Type B pancreatic cell (in vitro differentiated cells): ENCODE data around the gene FBXW7. TPM values are rescaled to one million over a fixed set of nuclear protein-coding genes. Genes with fewer than 3 reads are reported as not detected.

ENCODE experiments used
- DNase-seq: peaks from one replicate; pipeline ENCODE4 v3.0.0; 2021; ENCODE audit warnings: mixed read lengths; ENCODE audit not compliant: unreplicated experiment; ENCODE audit errors: extremely low spot score
- H3K27ac Mint-ChIP-seq: 2 replicates; pipeline ENCODE4 v1.8.0; 2021; ENCODE audit warnings: mild to moderate bottlenecking, mixed read lengths
- H3K27me3 Mint-ChIP-seq: 2 replicates; pipeline ENCODE4 v1.8.0; 2021; ENCODE audit warnings: mixed read lengths
- H3K36me3 Mint-ChIP-seq: 2 replicates; pipeline ENCODE4 v1.8.0; 2021; ENCODE audit warnings: mixed read lengths
- H3K4me1 Mint-ChIP-seq: one replicate; pipeline ENCODE4 v1.8.0; 2021; ENCODE audit warnings: mixed read lengths; ENCODE audit not compliant: unreplicated experiment
- H3K4me3 Mint-ChIP-seq: 2 replicates; pipeline ENCODE4 v1.8.0; 2021; ENCODE audit warnings: mild to moderate bottlenecking, mixed read lengths
- H3K9me3 Mint-ChIP-seq: 2 replicates; pipeline ENCODE4 v1.8.0; 2021; ENCODE audit warnings: mixed read lengths
- CTCF ChIP-seq: fragments of 200-600 bp; sonication (generic); conservative IDR thresholded peaks from 2 replicates; pipeline ENCODE4 v1.5.0; 2021; ENCODE audit warnings: antibody characterized with exemption, mild to moderate bottlenecking
- total RNA-seq: library from RNA; stranded (reverse); gene quantifications from 2 replicates; pipeline ENCODE4 v1.2.1, GENCODE V29; 2021; ENCODE audit warnings: low replicate concordance

The FBXW7 gene
- total RNA-seq, 1 donor from 2014 or later, result 53.0 TPM

GRCh38 chr4:152339576-152339975, 196.3 kb downstream of the FBXW7 start:
- H3K9me3 Mint-ChIP-seq, result no peaks in the 10 kb centered on the region
- H3K36me3 Mint-ChIP-seq, result peaks cover 34% of the 10 kb centered on the region
- TF ChIP-seq CTCF, result no peak
- no peak for DNase-seq
- no peak overlapping the region for H3K27ac Mint-ChIP-seq
- no peak overlapping the region for H3K4me3 Mint-ChIP-seq
- H3K27me3 Mint-ChIP-seq, result no peaks in the 10 kb centered on the region
- no peaks in the 10 kb centered on the region for H3K4me1 Mint-ChIP-seq

GRCh38 chr4:152334931-152335330, 201.0 kb downstream of the FBXW7 start:
- H3K36me3 Mint-ChIP-seq, result peaks cover 27% of the 10 kb centered on the region
- H3K27ac Mint-ChIP-seq, result no peak overlapping the region
- DNase-seq, result no peak
- no peaks in the 10 kb centered on the region for H3K4me1 Mint-ChIP-seq
- H3K27me3 Mint-ChIP-seq, result no peaks in the 10 kb centered on the region
- no peaks in the 10 kb centered on the region for H3K9me3 Mint-ChIP-seq
- no peak overlapping the region for H3K4me3 Mint-ChIP-seq
- TF ChIP-seq CTCF, result no peak

- no peak overlapping the region for H3K27ac Mint-ChIP-seq
These were observed 204.8 kb downstream of the FBXW7 start for GRCh38 chr4:152331042-152331441.

GRCh38 chr4:152328582-152328981, 207.3 kb downstream of the FBXW7 start:
- Mint-ChIP-seq H3K27ac (peak overlapping the region; percentile 43), H3K4me3 (no peak overlapping the region), H3K36me3 (peaks cover 40% of the 10 kb centered on the region), H3K27me3 (no peaks in the 10 kb centered on the region), H3K4me1 (peaks cover 8% of the 10 kb centered on the region), H3K9me3 (peaks cover 6% of the 10 kb centered on the region)
- no peak for TF ChIP-seq CTCF
- DNase-seq, result no peak

More at GRCh38 chr4:152331042-152331441, 204.8 kb downstream of the FBXW7 start:
- H3K27me3 Mint-ChIP-seq, result no peaks in the 10 kb centered on the region
- peaks cover 6% of the 10 kb centered on the region for H3K9me3 Mint-ChIP-seq
- no peak overlapping the region for H3K4me3 Mint-ChIP-seq
- peaks cover 38% of the 10 kb centered on the region for H3K36me3 Mint-ChIP-seq
- no peak for TF ChIP-seq CTCF
- peaks cover under 1% of the 10 kb centered on the region for H3K4me1 Mint-ChIP-seq
- DNase-seq, result no peak

GRCh38 chr4:152327606-152328453, 208.1 kb downstream of the FBXW7 start:
- H3K9me3 Mint-ChIP-seq, result peaks cover 6% of the 10 kb centered on the region
- H3K4me1 Mint-ChIP-seq, result peaks cover 8% of the 10 kb centered on the region
- no peak overlapping the region for H3K4me3 Mint-ChIP-seq
- no peaks in the 10 kb centered on the region for H3K27me3 Mint-ChIP-seq
- H3K36me3 Mint-ChIP-seq, result peaks cover 44% of the 10 kb centered on the region
- no peak for TF ChIP-seq CTCF
- DNase-seq, result no peak
- H3K27ac Mint-ChIP-seq, result peak overlapping the region; percentile 43
